H1 (cell line): ENCODE results near the gene N4BP3. TPM values are rescaled to one million over a fixed set of nuclear protein-coding genes. Genes with fewer than 3 reads are reported as not detected.

Experiments used
- CTCF ChIA-PET: fragments of 300-600 bp; sonication (Branson Sonifier 250); formaldehyde crosslinking; loops from one replicate; lab custom pipeline; 2021; ENCODE audit not compliant: partially characterized antibody; lab: Charles Lee
- POLR2A ChIA-PET: fragments of 300-600 bp; sonication (Branson Sonifier 250); formaldehyde crosslinking; loops from one replicate; lab custom pipeline; 2021; ENCODE audit warnings: inconsistent platforms; ENCODE audit not compliant: partially characterized antibody; lab: Charles Lee
- DNase-seq, 2 experiments: peaks; one replicate each; pipeline versions ENCODE4 v3.0.0 to v3.0.0-alpha.2; 2010 to 2022; ENCODE audit warnings: low spot score in 2 of 2, low read depth in 1 of 2, mixed read lengths in 1 of 2
- FAIRE-seq: peaks from 2 replicates; lab custom pipeline; 2011; peaks lifted over from hg19 to GRCh38; lab: Jason Lieb, UNC
- H2AFZ ChIP-seq: 2 replicates; pipeline ENCODE4 v1.8.1; 2012; ENCODE audit warnings: low read length, inconsistent platforms
- H2AK5ac ChIP-seq: 2 replicates; pipeline ENCODE4 v1.6.1; 2013; ENCODE audit warnings: low read depth, low read length
- H2BK120ac ChIP-seq: replicated peaks from 2 replicates; pipeline ENCODE3; 2013; ENCODE audit warnings: low read depth, low read length, inconsistent platforms
- H2BK12ac ChIP-seq: 2 replicates; pipeline ENCODE4 v1.6.1; 2013; ENCODE audit warnings: low read depth, low read length
- H2BK15ac ChIP-seq: 2 replicates; pipeline ENCODE4 v1.6.1; 2013; ENCODE audit warnings: low read length
- H2BK20ac ChIP-seq: 2 replicates; pipeline ENCODE4 v1.6.1; 2013; ENCODE audit warnings: low read length
- H2BK5ac ChIP-seq: 2 replicates; pipeline ENCODE4 v1.6.1; 2013; ENCODE audit warnings: low read depth, low read length
- H3K14ac ChIP-seq: 2 replicates; pipeline ENCODE4 v1.6.1; 2013; ENCODE audit warnings: inconsistent platforms; ENCODE audit not compliant: insufficient read length
- H3K18ac ChIP-seq: 2 replicates; pipeline ENCODE4 v1.6.1; 2013; ENCODE audit warnings: low read length; ENCODE audit errors: extremely low read depth
- H3K23ac ChIP-seq: 2 replicates; pipeline ENCODE4 v1.6.1; 2013; ENCODE audit warnings: inconsistent platforms; ENCODE audit not compliant: insufficient read length
- H3K23me2 ChIP-seq: 2 replicates; pipeline ENCODE4 v1.6.1; 2013; ENCODE audit warnings: low read depth, low read length
- H3K27ac ChIP-seq: 2 replicates; pipeline ENCODE4 v1.6.1; 2011; ENCODE audit warnings: low read depth, low read length, inconsistent platforms
- H3K27me3 ChIP-seq, 4 experiments: replicated peaks in 1 of 4; 1 replicate in 1 of 4; 2 replicates in 3 of 4; pipeline versions ENCODE4 v1.6.1 to v1.8.1; 2011 to 2013; ENCODE audit warnings: low read length in 3 of 4, mild to moderate bottlenecking in 3 of 4, inconsistent platforms in 2 of 4, mixed read lengths in 2 of 4, moderate library complexity in 1 of 4; ENCODE audit not compliant: control insufficient read depth in 3 of 4, insufficient read depth in 3 of 4; ENCODE audit errors: extremely low read depth in 1 of 4
- H3K36me3 ChIP-seq, 4 experiments: 2 replicates each; pipeline versions ENCODE4 v1.6.1 to v1.8.1; 2011 to 2013; ENCODE audit warnings: mild to moderate bottlenecking in 4 of 4, low read length in 3 of 4, moderate library complexity in 2 of 4, control low read depth in 1 of 4, inconsistent platforms in 1 of 4; ENCODE audit not compliant: insufficient read depth in 4 of 4, control insufficient read depth in 2 of 4
- H3K4ac ChIP-seq: replicated peaks from 2 replicates; pipeline ENCODE3; 2013; ENCODE audit warnings: low read length, low read depth, mixed read lengths, inconsistent platforms; ENCODE audit not compliant: insufficient read length
- H3K4me1 ChIP-seq, 4 experiments: replicated peaks in 1 of 4; 1 replicate in 1 of 4; 2 replicates in 3 of 4; pipeline versions ENCODE4 v1.6.1 to v1.8.1; 2011 to 2013; ENCODE audit warnings: low read length in 3 of 4, inconsistent platforms in 2 of 4, mixed read lengths in 1 of 4; ENCODE audit not compliant: insufficient read depth in 4 of 4, control insufficient read depth in 3 of 4
- H3K4me2 ChIP-seq, 2 experiments: 2 replicates each; pipeline versions ENCODE4 v1.6.1 to v1.8.1; 2011 to 2013; ENCODE audit warnings: low read depth in 2 of 2, low read length in 2 of 2, control low read depth in 1 of 2, inconsistent platforms in 1 of 2, mild to moderate bottlenecking in 1 of 2; ENCODE audit not compliant: insufficient read depth in 1 of 2
- H3K4me3 ChIP-seq, 4 experiments: fragments of 200-600, 300-600 bp in 1 of 4; sonication (generic), shearing (Covaris generic), sonication (Bioruptor Twin) in 1 of 4; 2 replicates each; pipeline versions ENCODE4 v1.5.1 to v1.8.1; 2011 to 2016; ENCODE audit warnings: low read length in 4 of 4, low read depth in 3 of 4, control low read depth in 2 of 4, inconsistent platforms in 2 of 4, mild to moderate bottlenecking in 2 of 4, mixed read lengths in 1 of 4, moderate library complexity in 1 of 4; ENCODE audit not compliant: insufficient read depth in 2 of 4; ENCODE audit errors: extremely low read depth in 1 of 4
- H3K56ac ChIP-seq: replicated peaks from 2 replicates; pipeline ENCODE3; 2013; ENCODE audit warnings: low read depth, mild to moderate bottlenecking, mixed read lengths, low read length, inconsistent platforms; ENCODE audit not compliant: insufficient read length
- H3K79me1 ChIP-seq: 2 replicates; pipeline ENCODE4 v1.6.1; 2013; ENCODE audit warnings: low read depth, low read length, control low read depth
- H3K79me2 ChIP-seq, 2 experiments: 2 replicates each; pipeline versions ENCODE4 v1.6.1 to v1.8.1; 2012 to 2013; ENCODE audit warnings: low read length in 2 of 2, mild to moderate bottlenecking in 2 of 2, inconsistent platforms in 1 of 2; ENCODE audit not compliant: insufficient read depth in 2 of 2, control insufficient read depth in 1 of 2
- H3K9ac ChIP-seq, 4 experiments: replicated peaks in 1 of 4; 1 replicate in 1 of 4; 2 replicates in 3 of 4; pipeline versions ENCODE4 v1.6.1 to v1.8.1; 2011 to 2013; ENCODE audit warnings: low read depth in 3 of 4, low read length in 3 of 4, control low read depth in 2 of 4, mild to moderate bottlenecking in 2 of 4, moderate library complexity in 2 of 4, inconsistent platforms in 1 of 4; ENCODE audit errors: extremely low read depth in 1 of 4
- H3K9me3 ChIP-seq, 2 experiments: 2 replicates each; pipeline versions ENCODE4 v1.6.1 to v1.8.1; 2012 to 2013; ENCODE audit warnings: mild to moderate bottlenecking in 2 of 2, moderate library complexity in 2 of 2, control low read depth in 1 of 2, inconsistent platforms in 1 of 2, low read depth in 1 of 2, low read length in 1 of 2, mixed read lengths in 1 of 2; ENCODE audit not compliant: insufficient read depth in 2 of 2
- H4K20me1 ChIP-seq, 2 experiments: replicated peaks in 1 of 2; 2 replicates each; pipeline versions ENCODE3 to v1.8.1; 2011 to 2013; ENCODE audit warnings: inconsistent platforms in 2 of 2, low read length in 2 of 2, mild to moderate bottlenecking in 1 of 2; ENCODE audit not compliant: insufficient read depth in 2 of 2, control insufficient read depth in 1 of 2
- H4K5ac ChIP-seq: 2 replicates; pipeline ENCODE4 v1.6.1; 2013; ENCODE audit warnings: low read length, low read depth, mixed read lengths, inconsistent platforms; ENCODE audit not compliant: insufficient read length
- H4K8ac ChIP-seq: 2 replicates; pipeline ENCODE4 v1.8.0; 2013; ENCODE audit warnings: mild to moderate bottlenecking, moderate library complexity, low read length, inconsistent platforms; ENCODE audit not compliant: insufficient read depth; ENCODE audit errors: extremely low read depth
- H4K91ac ChIP-seq: replicated peaks from 2 replicates; pipeline ENCODE3; 2013; ENCODE audit warnings: low read length, mixed read lengths, inconsistent platforms; ENCODE audit not compliant: insufficient read length
- ASH2L ChIP-seq: fragments of 200-600, 300-600 bp; sonication (generic); IDR thresholded peaks from one replicate; pipeline ENCODE4 v1.7.1; 2017; ENCODE audit warnings: low read length
- CREB1 ChIP-seq: IDR thresholded peaks from 2 replicates; pipeline ENCODE4 v1.6.1; 2012; ENCODE audit warnings: inconsistent platforms
- EZH2 ChIP-seq: fragments of 200-600 bp; sonication (generic); IDR thresholded peaks from 2 replicates; pipeline ENCODE4 v1.7.1; 2012; ENCODE audit warnings: low read depth, mild to moderate bottlenecking, moderate library complexity, low read length, inconsistent platforms; ENCODE audit not compliant: severe bottlenecking
- HDAC2 ChIP-seq, 2 experiments: fragments of 300-600 bp in 1 of 2; sonication (generic) in 1 of 2; IDR thresholded peaks; 2 replicates each; pipeline ENCODE4 v1.6.1; 2011 to 2012; ENCODE audit warnings: low read depth in 2 of 2, low read length in 2 of 2, mild to moderate bottlenecking in 2 of 2, moderate library complexity in 2 of 2, borderline replicate concordance in 1 of 2, inconsistent platforms in 1 of 2
- NANOG ChIP-seq: IDR thresholded peaks from 2 replicates; pipeline ENCODE4 v1.6.1; 2011; ENCODE audit warnings: low read length, low read depth, mild to moderate bottlenecking, inconsistent platforms; ENCODE audit not compliant: insufficient read depth, poor library complexity, severe bottlenecking
- PHF8 ChIP-seq: fragments of 200-600 bp; sonication (generic); conservative IDR thresholded peaks from 2 replicates; pipeline ENCODE4 v1.7.1; 2012; ENCODE audit warnings: low read depth, mild to moderate bottlenecking, inconsistent platforms, low read length, moderate library complexity
- RFX5 ChIP-seq: IDR thresholded peaks from 2 replicates; pipeline ENCODE4 v1.6.1; 2011; ENCODE audit warnings: low read depth, low read length, improper control_type of control experiment, borderline replicate concordance
- ZNF274 ChIP-seq: IDR thresholded peaks from 2 replicates; pipeline ENCODE4 v1.7.0; 2012; ENCODE audit warnings: low read length, borderline replicate concordance; ENCODE audit errors: extremely low read depth
- WGBS, 2 experiments: shearing (Covaris generic) in 1 of 2; methylation state at CpG; one replicate each; pipeline versions ENCODE4 v1.1.6 to v1.1.7; 2013 to 2015; ENCODE audit warnings: low lambda C conversion rate in 2 of 2, mixed read lengths in 2 of 2, inconsistent platforms in 1 of 2, low coverage in 1 of 2, missing lambda C conversion rate in 1 of 2; ENCODE audit not compliant: insufficient replicate concordance in 2 of 2, insufficient coverage in 1 of 2, insufficient read length in 1 of 2; ENCODE audit errors: extremely low coverage in 1 of 2, missing lambda C conversion rate in 1 of 2; 5-methylcytosine and 5-hydroxymethylcytosine counted together
- polyA plus RNA-seq, 7 experiments: library from polyadenylated mRNA; depleted of rRNA in 3 of 7; stranded (reverse) in 5 of 7; unstranded in 2 of 7; fragments of >200 nt in 5 of 7; fragments of 200-250 nt in 2 of 7; gene quantifications; 1 replicate in 5 of 7; 2 replicates in 1 of 7; 4 replicates in 1 of 7; pipeline versions ENCODE4 v1.2.1 to v1.2.3, GENCODE V29; 2011 to 2013; ENCODE audit warnings: missing spikeins in 2 of 7, mixed read lengths in 2 of 7
- total RNA-seq: library from RNA; stranded (reverse); fragmentation: NEBNext Ultra II Directional; extraction: Animal tissue kit (Norgen Biotek cat#: 25700); gene quantifications from 2 replicates; pipeline ENCODE4 v1.2.1, GENCODE V29; 2021

The N4BP3 gene
- total and polyA plus RNA-seq, 2 of the 8 experiments (the other 6 are each of a cell fraction or from before 2014, with no cell fraction given) = 13.1 to 39.2 TPM

DNA sequence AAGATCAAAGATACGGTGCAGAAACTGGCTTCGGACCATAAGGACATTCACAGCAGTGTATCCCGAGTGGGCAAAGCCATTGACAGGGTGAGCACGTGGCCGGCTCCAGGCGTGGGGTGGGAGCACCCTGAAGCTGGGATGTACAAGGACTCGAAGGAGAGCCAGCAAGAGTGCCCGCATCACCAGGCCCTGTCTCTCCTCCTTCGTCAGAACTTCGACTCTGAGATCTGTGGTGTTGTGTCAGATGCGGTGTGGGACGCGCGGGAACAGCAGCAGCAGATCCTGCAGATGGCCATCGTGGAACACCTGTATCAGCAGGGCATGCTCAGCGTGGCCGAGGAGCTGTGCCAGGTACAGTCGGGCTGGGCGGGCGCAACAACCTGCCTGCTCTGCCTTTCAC, 29.3 kb downstream of the N4BP3 start:
- Histone ChIP-seq H3K36me3 (peaks cover 19 to 77% (median 52%) of the 10 kb centered on the region in 4 experiments), H2BK20ac (no peak overlapping the region), H4K8ac (no peak overlapping the region), H3K56ac (no peak overlapping the region), H2BK5ac (no peak overlapping the region), H3K9me3 (no peaks in the 10 kb centered on the region), H3K9ac (no peak overlapping the region), H3K27me3 (no peaks in the 10 kb centered on the region), H3K23ac (no peak overlapping the region), H3K79me1 (no peaks in the 10 kb centered on the region), H3K18ac (no peak overlapping the region), H2BK120ac (no peak overlapping the region), H2BK12ac (no peak overlapping the region), H3K27ac (no peak overlapping the region), H4K5ac (no peak overlapping the region), H3K4me1 (peaks cover 0 to 2% (median 0%) of the 10 kb centered on the region in 4 experiments; a peak in 2 of 7 replicates), H4K20me1 (peaks cover 9 to 20% of the 10 kb centered on the region in 2 experiments), H3K4me3 (no peak overlapping the region), H3K4ac (no peak overlapping the region), H2BK15ac (no peak overlapping the region), H3K14ac (no peak overlapping the region), H2AFZ (no peak overlapping the region), H2AK5ac (no peak overlapping the region), H3K4me2 (no peak overlapping the region), H3K79me2 (no peaks in the 10 kb centered on the region), H3K23me2 (no peaks in the 10 kb centered on the region), H4K91ac (no peak overlapping the region)
- TF ChIP-seq ASH2L = no peak
- TF ChIP-seq NANOG = no peak
- no peak for TF ChIP-seq PHF8
- TF ChIP-seq ZNF274 = no peak
- no peak for TF ChIP-seq RFX5
- TF ChIP-seq CREB1 = no peak
- TF ChIP-seq HDAC2 (IDR thresholded peaks at IDR 0.05; ENCODE audit: borderline replicate concordance in 1 of 2, low read depth in 2 of 2, low read length in 2 of 2) = no peak
- no peak for TF ChIP-seq EZH2
- DNase-seq (no peak), FAIRE-seq (no peak)
- ChIA-PET POLR2A (interaction anchor here (1.0 to 40.7 kb wide), 10 partner anchors 8 to 68 kb away, joined by 3 to 1250 read pairs (median 11); partner anchors contain the start of genes N4BP3, NHP2 and RMND5B), CTCF (interaction anchor here (0.9 to 24.6 kb wide), 10 partner anchors 7 to 65 kb away, joined by 3 to 515 read pairs (median 4); partner anchors contain the start of gene NHP2)
- 90% methylated on average over 18 of the region's 20 CpGs; no CpG with 5 or more reads in 1 of the 2 experiments for WGBS, 2 experiments
